Right lobe of liver (tissue), 4 donors: ENCODE data around the gene CTAG1A.
"Not testable (repeated sequence)": the region's sequence is repeated elsewhere in the genome, so short reads cannot be mapped to it uniquely, and the experiment has no call there.

Experiments
- CTCF ChIP-seq, 4 donors: fragments of 200-600 bp in 3 of 4; fragments of 450-650 bp in 1 of 4; IDR thresholded peaks; one replicate each; pipeline versions ENCODE4 v1.5.1 to v1.8.0; 2016 to 2022; ENCODE audit warnings: antibody characterized with exemption in 4 of 4, mild to moderate bottlenecking in 2 of 4
- POLR2A ChIP-seq: fragments of 450-650 bp; IDR thresholded peaks from one replicate; pipeline ENCODE4 v1.6.1; 2017; ENCODE audit warnings: antibody characterized with exemption, mild to moderate bottlenecking
- donor health status: DM: no; HTN: no; CAD: no.
- donor health status: DM: no; HTN: no; CAD: no.
- donor health status: DM: no; HTN: yes; CAD: no.

GRCh38 chrX:154558896-154559295 lies 26.0 kb upstream of the CTAG1A start:
- TF ChIP-seq CTCF (IDR thresholded peaks at IDR 0.05); POLR2A: not testable (repeated sequence)
